K562 treated with DMSO at 1 percent for 12 hours (cell line): ENCODE results near the gene OR52A1. TPM values are rescaled to one million over a fixed set of nuclear protein-coding genes. Genes with fewer than 3 reads are reported as not detected.

ENCODE experiments used
- total RNA-seq: library from RNA; unstranded; fragments of 300-600 nt; gene quantifications from 2 replicates; pipeline ENCODE4 v1.2.3, GENCODE V29; 2022; ENCODE audit not compliant: insufficient read depth

OR52A1 gene
- not detected in 2 replicates for total RNA-seq

GRCh38 chr11:5154657-5155056, at the start of gene OR52A1:
OR52A1 (minus strand) TSS chr11:5154757; CDS start chr11:5152369, 2,388 bp downstream.

GRCh38 chr11:5200582-5200981, 46.0 kb upstream of the OR52A1 start, which contains the start of gene OR51V1:
OR51V1 (minus strand) TSS chr11:5200682; CDS start chr11:5200682, 0 bp downstream.

GRCh38 chr11:5137996-5138395, 16.6 kb downstream of the OR52A1 start, which contains the start of gene OR52A5:
OR52A5 (minus strand) TSS chr11:5138356; CDS start chr11:5132642, 5,714 bp downstream.

Other genes starting within 250 kb of the OR52A1 start
- gene OR51G2, start 235.4 kb downstream of the OR52A1 start, total RNA-seq = not detected in 2 replicates
- gene OR51G1, start 230.4 kb downstream of the OR52A1 start, total RNA-seq = not detected in 2 replicates
- not detected in 2 replicates for gene OR51A4, start 207.2 kb downstream of the OR52A1 start, total RNA-seq
- gene OR51A2, start 199.0 kb downstream of the OR52A1 start, total RNA-seq = not detected in 2 replicates
- gene OR51L1, start 159.9 kb downstream of the OR52A1 start, total RNA-seq = not detected in 2 replicates
- gene OR52J3, start 108.2 kb downstream of the OR52A1 start, total RNA-seq = not detected in 2 replicates
- gene OR52E2, start 95.1 kb downstream of the OR52A1 start, total RNA-seq = not detected in 2 replicates
- gene OR52E1, start 85.2 kb downstream of the OR52A1 start, total RNA-seq = not detected in 2 replicates
- 0.20 TPM in 1 of 2 replicates, not detected in the other for gene OR52A5, start 16.4 kb downstream of the OR52A1 start, total RNA-seq
- gene OR51V1, start 45.9 kb upstream of the OR52A1 start, total RNA-seq = not detected in 2 replicates
- gene HBB, start 72.3 kb upstream of the OR52A1 start, total RNA-seq = not detected in 2 replicates
- 3.1 and 8.7 TPM in 2 replicates for gene HBD, start 79.7 kb upstream of the OR52A1 start, total RNA-seq
- gene HBG1, start 95.1 kb upstream of the OR52A1 start, total RNA-seq = 306 and 577 TPM in 2 replicates
- 1,639 and 2,641 TPM in 2 replicates for gene HBG2, start 100.0 kb upstream of the OR52A1 start, total RNA-seq
- gene HBE1, start 115.2 kb upstream of the OR52A1 start, total RNA-seq = 1,099 and 1,561 TPM in 2 replicates
- gene OR51B4, start 147.2 kb upstream of the OR52A1 start, total RNA-seq = 17.7 and 70.6 TPM in 2 replicates
- 2.2 TPM in 1 of 2 replicates, not detected in the other for gene OR51B2, start 169.5 kb upstream of the OR52A1 start, total RNA-seq
- 36.4 and 64.3 TPM in 2 replicates for gene OR51B5, start 188.8 kb upstream of the OR52A1 start, total RNA-seq
- gene OR51B6, start 196.8 kb upstream of the OR52A1 start, total RNA-seq = not detected in 2 replicates
- not detected in 2 replicates for gene OR51M1, start 229.1 kb upstream of the OR52A1 start, total RNA-seq